ENCODE measurements around the gene UXS1. TPM values are rescaled to one million over a fixed set of nuclear protein-coding genes. Genes with fewer than 3 reads are reported as not detected.

Gene UXS1
- polyA plus RNA-seq, 3 donors from 2014 or later, result 41.9 to 62.3 (median 47.5) TPM

- Mint-ChIP-seq H3K9me3 (no peaks in the 10 kb centered on the region), H3K27ac (peak overlapping the region in 1 of 6 donors; percentile 49), H3K36me3 (no peaks in the 10 kb centered on the region), H3K4me1 (peaks cover 27 to 59% of the 10 kb centered on the region in 2 donors), H3K4me3 (no peak overlapping the region), H3K27me3 (ENCODE audit: low read depth in 3 of 3) (no peaks in the 10 kb centered on the region)
- no peak for DNase-seq
Measured at GRCh38 chr2:106184394-106184793, 9.7 kb downstream of the UXS1 start.

GRCh38 chr2:106183101-106183696, 10.9 kb downstream of the UXS1 start:
- DNase-seq, result no peak
- Mint-ChIP-seq H3K9me3 (no peaks in the 10 kb centered on the region), H3K36me3 (peaks cover 0 to under 1% (median 0%) of the 10 kb centered on the region in 3 donors), H3K4me1 (peaks cover 17 to 47% of the 10 kb centered on the region in 2 donors), H3K27ac (peak overlapping the region in 5 of 6 donors; percentile 6 to 54 (median 47)), H3K27me3 (ENCODE audit: low read depth in 3 of 3) (no peaks in the 10 kb centered on the region), H3K4me3 (no peak overlapping the region)

- no peak for DNase-seq
- Mint-ChIP-seq H3K27ac (no peak overlapping the region), H3K4me1 (peaks cover 15 to 54% of the 10 kb centered on the region in 2 donors), H3K9me3 (no peaks in the 10 kb centered on the region), H3K27me3 (ENCODE audit: low read depth in 3 of 3) (no peaks in the 10 kb centered on the region), H3K36me3 (peaks cover 0 to 5% (median 0%) of the 10 kb centered on the region in 3 donors), H3K4me3 (no peak overlapping the region)
Measured at GRCh38 chr2:106181064-106181463, 13.0 kb downstream of the UXS1 start.

- H3K9me3 Mint-ChIP-seq, result no peaks in the 10 kb centered on the region
- H3K4me1 Mint-ChIP-seq, result peaks cover 20 to 55% of the 10 kb centered on the region in 2 donors
Measured at GRCh38 chr2:106180602-106181001, 13.5 kb downstream of the UXS1 start.

GRCh38 chr2:106178716-106179115, 15.4 kb downstream of the UXS1 start:
- H3K9me3 Mint-ChIP-seq, result no peaks in the 10 kb centered on the region
- no peak overlapping the region for H3K4me3 Mint-ChIP-seq
- H3K4me1 Mint-ChIP-seq, result peaks cover 23 to 40% of the 10 kb centered on the region in 2 donors

More at GRCh38 chr2:106180602-106181001, 13.5 kb downstream of the UXS1 start:
- DNase-seq, result no peak
- H3K4me3 Mint-ChIP-seq, result no peak overlapping the region
- no peaks in the 10 kb centered on the region for H3K27me3 Mint-ChIP-seq (ENCODE audit: low read depth in 3 of 3)
- H3K36me3 Mint-ChIP-seq, result peaks cover 0 to 5% (median 0%) of the 10 kb centered on the region in 3 donors
- H3K27ac Mint-ChIP-seq, result no peak overlapping the region

GRCh38 chr2:106177581-106177980, 16.5 kb downstream of the UXS1 start:
- Mint-ChIP-seq H3K4me3 (no peak overlapping the region), H3K4me1 (peaks cover 18 to 31% of the 10 kb centered on the region in 2 donors), H3K36me3 (peaks cover 0 to 5% (median 0%) of the 10 kb centered on the region in 3 donors), H3K27ac (no peak overlapping the region), H3K27me3 (ENCODE audit: low read depth in 3 of 3) (peaks cover 0 to 2% (median 0%) of the 10 kb centered on the region in 3 donors), H3K9me3 (no peaks in the 10 kb centered on the region)
- no peak for DNase-seq

More at GRCh38 chr2:106178716-106179115, 15.4 kb downstream of the UXS1 start:
- no peak for DNase-seq
- Mint-ChIP-seq H3K27me3 (ENCODE audit: low read depth in 3 of 3) (peaks cover 0 to 2% (median 0%) of the 10 kb centered on the region in 3 donors), H3K36me3 (peaks cover 0 to 5% (median 0%) of the 10 kb centered on the region in 3 donors), H3K27ac (no peak overlapping the region)

GRCh38 chr2:106176446-106177099, 17.5 kb downstream of the UXS1 start:
- no peak overlapping the region for H3K4me3 Mint-ChIP-seq
- H3K4me1 Mint-ChIP-seq, result peaks cover 18 to 25% of the 10 kb centered on the region in 2 donors
- H3K27me3 Mint-ChIP-seq (ENCODE audit: low read depth in 3 of 3), result peaks cover 0 to 2% (median 0%) of the 10 kb centered on the region in 3 donors
- peaks cover 0 to 5% (median 0%) of the 10 kb centered on the region in 3 donors for H3K36me3 Mint-ChIP-seq
- H3K9me3 Mint-ChIP-seq, result no peaks in the 10 kb centered on the region
- H3K27ac Mint-ChIP-seq, result no peak overlapping the region
- DNase-seq, result no peak

GRCh38 chr2:106175086-106175850, 18.8 kb downstream of the UXS1 start:
- Mint-ChIP-seq H3K27me3 (ENCODE audit: low read depth in 3 of 3) (peaks cover 0 to 2% (median 0%) of the 10 kb centered on the region in 3 donors), H3K4me1 (peaks cover 18 to 19% of the 10 kb centered on the region in 2 donors), H3K27ac (peak overlapping the region in 3 of 6 donors; percentile 42 to 51 (median 46)), H3K9me3 (no peaks in the 10 kb centered on the region), H3K36me3 (peaks cover 0 to 5% (median 0%) of the 10 kb centered on the region in 3 donors), H3K4me3 (no peak overlapping the region)
- DNase-seq, result no peak

- Mint-ChIP-seq H3K9me3 (no peaks in the 10 kb centered on the region), H3K4me1 (peaks cover 19% of the 10 kb centered on the region in 2 donors), H3K36me3 (peaks cover 0 to 5% (median 0%) of the 10 kb centered on the region in 3 donors), H3K4me3 (no peak overlapping the region), H3K27me3 (ENCODE audit: low read depth in 3 of 3) (peaks cover 0 to 2% (median 1%) of the 10 kb centered on the region in 3 donors), H3K27ac (peak overlapping the region in 2 of 6 donors; percentile 2 to 30)
- no peak for DNase-seq
Measured at GRCh38 chr2:106174056-106174455, 20.0 kb downstream of the UXS1 start.

GRCh38 chr2:106172649-106173048, 21.5 kb downstream of the UXS1 start:
- Mint-ChIP-seq H3K4me1 (peaks cover 27 to 28% of the 10 kb centered on the region in 2 donors), H3K4me3 (no peak overlapping the region), H3K36me3 (no peaks in the 10 kb centered on the region), H3K9me3 (no peaks in the 10 kb centered on the region), H3K27me3 (ENCODE audit: low read depth in 3 of 3) (peaks cover 0 to 2% (median 1%) of the 10 kb centered on the region in 3 donors), H3K27ac (peak overlapping the region in 2 of 6 donors; percentile 38 to 50)
- no peak for DNase-seq

GRCh38 chr2:106168657-106169056, 25.4 kb downstream of the UXS1 start:
- no peak for DNase-seq
- Mint-ChIP-seq H3K36me3 (peaks cover 8 to 9% (median 8%) of the 10 kb centered on the region in 3 donors), H3K4me3 (no peak overlapping the region), H3K9me3 (no peaks in the 10 kb centered on the region), H3K27me3 (ENCODE audit: low read depth in 3 of 3) (peaks cover 0 to 3% (median 2%) of the 10 kb centered on the region in 3 donors), H3K27ac (peak overlapping the region in 1 of 6 donors; percentile 64), H3K4me1 (peaks cover 16 to 25% of the 10 kb centered on the region in 2 donors)

- DNase-seq, result no peak
- Mint-ChIP-seq H3K36me3 (peaks cover 8 to 12% (median 9%) of the 10 kb centered on the region in 3 donors), H3K4me3 (no peak overlapping the region), H3K27me3 (ENCODE audit: low read depth in 3 of 3) (peaks cover 0 to 3% (median 2%) of the 10 kb centered on the region in 3 donors), H3K27ac (no peak overlapping the region), H3K9me3 (no peaks in the 10 kb centered on the region), H3K4me1 (peaks cover 17 to 25% of the 10 kb centered on the region in 2 donors)
Measured at GRCh38 chr2:106167067-106167466, 27.0 kb downstream of the UXS1 start.

- H3K27ac Mint-ChIP-seq, result peak overlapping the region in 1 of 6 donors; percentile 53
- peaks cover 30 to 39% of the 10 kb centered on the region in 2 donors for H3K4me1 Mint-ChIP-seq
- no peak overlapping the region for H3K4me3 Mint-ChIP-seq
- no peak for DNase-seq
- H3K27me3 Mint-ChIP-seq (ENCODE audit: low read depth in 3 of 3), result peaks cover 0 to 3% (median 2%) of the 10 kb centered on the region in 3 donors
- peaks cover 8 to 12% (median 9%) of the 10 kb centered on the region in 3 donors for H3K36me3 Mint-ChIP-seq
- no peaks in the 10 kb centered on the region for H3K9me3 Mint-ChIP-seq
Measured at GRCh38 chr2:106165561-106165960, 28.5 kb downstream of the UXS1 start.
